Measurements from ENCODE around the gene CDC42EP4.
A peak's percentile ranks its signal among the peaks of the same experiment; 100 is the strongest.
"Not testable (repeated sequence)": the region's sequence is repeated elsewhere in the genome, so short reads cannot be mapped to it uniquely, and the experiment has no call there.

Gene CDC42EP4

GRCh38 chr17:73278465-73279453 is 33.0 kb downstream of the CDC42EP4 start:
- DNase-seq (ENCODE audit: low read depth) = no peak

- DNase-seq (ENCODE audit: low read depth) = no peak
Observed at GRCh38 chr17:73278049-73278464, 33.7 kb downstream of the CDC42EP4 start.

GRCh38 chr17:73274490-73274889 is 37.3 kb downstream of the CDC42EP4 start:
- no peak for DNase-seq (ENCODE audit: low read depth)

GRCh38 chr17:73272906-73273218 is 38.9 kb downstream of the CDC42EP4 start:
- DNase-seq (ENCODE audit: low read depth) = no peak

- DNase-seq (ENCODE audit: low read depth) = no peak
Observed at GRCh38 chr17:73271072-73271471, 40.7 kb downstream of the CDC42EP4 start.

- no peak for DNase-seq (ENCODE audit: low read depth)
Observed at GRCh38 chr17:73269791-73270190, 42.0 kb downstream of the CDC42EP4 start.

GRCh38 chr17:73269329-73269615 is 42.5 kb downstream of the CDC42EP4 start:
- no peak for DNase-seq (ENCODE audit: low read depth)

- DNase-seq (ENCODE audit: low read depth) = no peak
Observed at GRCh38 chr17:73268582-73269328, 43.0 kb downstream of the CDC42EP4 start.

GRCh38 chr17:73267648-73268537 is 43.9 kb downstream of the CDC42EP4 start:
- DNase-seq (ENCODE audit: low read depth) = no peak

GRCh38 chr17:73266796-73267195 is 45.0 kb downstream of the CDC42EP4 start:
- DNase-seq (ENCODE audit: low read depth) = no peak

- no peak for DNase-seq (ENCODE audit: low read depth)
Observed at GRCh38 chr17:73265646-73266640, 45.9 kb downstream of the CDC42EP4 start.

- DNase-seq (ENCODE audit: low read depth) = not testable (repeated sequence)
Observed at GRCh38 chr17:73264448-73264847, 47.4 kb downstream of the CDC42EP4 start.

- DNase-seq (ENCODE audit: low read depth) = no peak
Observed at GRCh38 chr17:73262676-73263642, 48.8 kb downstream of the CDC42EP4 start.

- no peak for DNase-seq (ENCODE audit: low read depth)
Observed at GRCh38 chr17:73261952-73262675, 49.7 kb downstream of the CDC42EP4 start.

- no peak for DNase-seq (ENCODE audit: low read depth)
Observed at GRCh38 chr17:73261617-73261951, 50.2 kb downstream of the CDC42EP4 start, which contains the start of gene CPSF4L. CPSF4L (minus strand) TSS chr17:73261880; CDS start chr17:73261818, 62 bp downstream.

- DNase-seq (ENCODE audit: low read depth) = no peak
Observed at GRCh38 chr17:73257516-73257915, 54.3 kb downstream of the CDC42EP4 start.

- no peak for DNase-seq (ENCODE audit: low read depth)
Observed at GRCh38 chr17:73256220-73256619, 55.6 kb downstream of the CDC42EP4 start.

GRCh38 chr17:73255671-73256181 is 56.1 kb downstream of the CDC42EP4 start:
- DNase-seq (ENCODE audit: low read depth) = peak; percentile 34

GRCh38 chr17:73251871-73252270 is 59.9 kb downstream of the CDC42EP4 start:
- no peak for DNase-seq (ENCODE audit: low read depth)
